HG03342 (cell line): ENCODE measurements around the gene ELAVL1.
"Not testable (repeated sequence)": the region's sequence is repeated elsewhere in the genome, so short reads cannot be mapped to it uniquely, and the experiment has no call there.

Experiments
- ATAC-seq: cut with Tn5 transposase; IDR thresholded peaks from one replicate; pipeline ENCODE4 v1.9.1; 2021; ENCODE audit warnings: mild to moderate bottlenecking, moderate library complexity; ENCODE audit not compliant: unreplicated experiment

ELAVL1 gene

GRCh38 chr19:7925171-7925851 lies 80.1 kb downstream of the ELAVL1 start:
- no peak for ATAC-seq

GRCh38 chr19:7924651-7925170 lies 80.7 kb downstream of the ELAVL1 start:
- no peak for ATAC-seq

GRCh38 chr19:7924241-7924640 lies 81.2 kb downstream of the ELAVL1 start:
- no peak for ATAC-seq

GRCh38 chr19:7923295-7924191 lies 81.9 kb downstream of the ELAVL1 start:
- ATAC-seq, result no peak

GRCh38 chr19:7922836-7923195 lies 82.6 kb downstream of the ELAVL1 start:
- no peak for ATAC-seq

GRCh38 chr19:7921967-7922835 lies 83.2 kb downstream of the ELAVL1 start:
- ATAC-seq, result no peak

GRCh38 chr19:7921302-7921966 lies 84.0 kb downstream of the ELAVL1 start:
- no peak for ATAC-seq

- ATAC-seq, result peak; percentile 31
Measured at GRCh38 chr19:7920519-7921301, 84.7 kb downstream of the ELAVL1 start.

GRCh38 chr19:7919610-7920518 lies 85.6 kb downstream of the ELAVL1 start, which contains the start of gene SNAPC2:
SNAPC2 (plus strand) TSS chr19:7920338; CDS start chr19:7920367, 29 bp downstream.
- ATAC-seq, result peak; percentile 57

- ATAC-seq, result no peak
Measured at GRCh38 chr19:7918615-7919421, 86.6 kb downstream of the ELAVL1 start.

GRCh38 chr19:7918062-7918614 lies 87.3 kb downstream of the ELAVL1 start:
- ATAC-seq, result not testable (repeated sequence)

- no peak for ATAC-seq
Measured at GRCh38 chr19:7917267-7918061, 88.0 kb downstream of the ELAVL1 start.

GRCh38 chr19:7916955-7917266 lies 88.5 kb downstream of the ELAVL1 start:
- ATAC-seq, result no peak

- no peak for ATAC-seq
Measured at GRCh38 chr19:7916103-7916954, 89.1 kb downstream of the ELAVL1 start.

- ATAC-seq, result no peak
Measured at GRCh38 chr19:7915250-7916102, 90.0 kb downstream of the ELAVL1 start.
